COLO668 (cell line): ENCODE data around the gene SLFN11.
A peak's percentile ranks its signal among the peaks of the same experiment; 100 is the strongest.
"Not testable (repeated sequence)": the region's sequence is repeated elsewhere in the genome, so short reads cannot be mapped to it uniquely, and the experiment has no call there.

Experiments
- DNase-seq: peaks from one replicate; lab custom pipeline; 2025; ENCODE audit not compliant: unreplicated experiment; lab: John Stamatoyannopoulos, UW

SLFN11 gene

GRCh38 chr17:35373534-35373983 lies at the start of gene SLFN11:
TSS of gene SLFN11 (minus strand) at chr17:35373621. CDS start at chr17:35363807, 9,814 bp downstream.
- peak; percentile 84 for DNase-seq

GRCh38 chr17:35421069-35421468 lies 47.6 kb upstream of the SLFN11 start:
- DNase-seq, result not testable (repeated sequence)

GRCh38 chr17:35416659-35417058 lies 43.2 kb upstream of the SLFN11 start:
- DNase-seq, result no peak

- DNase-seq, result not testable (repeated sequence)
These were observed 41.3 kb upstream of the SLFN11 start for GRCh38 chr17:35414707-35415106.

GRCh38 chr17:35414247-35414646 lies 40.8 kb upstream of the SLFN11 start:
- DNase-seq, result no peak

GRCh38 chr17:35407531-35407930 lies 34.1 kb upstream of the SLFN11 start:
- no peak for DNase-seq

GRCh38 chr17:35406568-35406967 lies 33.1 kb upstream of the SLFN11 start:
- no peak for DNase-seq

GRCh38 chr17:35404360-35404759 lies 30.9 kb upstream of the SLFN11 start:
- no peak for DNase-seq

- not testable (repeated sequence) for DNase-seq
These were observed 20.4 kb upstream of the SLFN11 start for GRCh38 chr17:35393783-35394182.

- no peak for DNase-seq
These were observed 17.2 kb upstream of the SLFN11 start for GRCh38 chr17:35390663-35391062.

- no peak for DNase-seq
These were observed 16.7 kb upstream of the SLFN11 start for GRCh38 chr17:35390156-35390555.

- DNase-seq, result no peak
These were observed 14.1 kb upstream of the SLFN11 start for GRCh38 chr17:35387496-35387895.

- no peak for DNase-seq
These were observed 4.3 kb upstream of the SLFN11 start for GRCh38 chr17:35377706-35378105.

- DNase-seq, result no peak
These were observed 3.6 kb upstream of the SLFN11 start for GRCh38 chr17:35377068-35377467.

GRCh38 chr17:35376245-35376644 lies 2.8 kb upstream of the SLFN11 start:
- DNase-seq, result no peak

GRCh38 chr17:35374766-35375344 lies 1.4 kb upstream of the SLFN11 start:
- DNase-seq, result no peak

GRCh38 chr17:35373984-35374765 lies 754 bp upstream of the SLFN11 start:
- DNase-seq, result peak; percentile 48

- peak; percentile 79 for DNase-seq
These were observed 431 bp downstream of the SLFN11 start for GRCh38 chr17:35372846-35373533.

GRCh38 chr17:35371934-35372333 lies 1.5 kb downstream of the SLFN11 start:
- no peak for DNase-seq

- DNase-seq, result no peak
These were observed 5.2 kb downstream of the SLFN11 start for GRCh38 chr17:35368081-35368830.

GRCh38 chr17:35361027-35361426 lies 12.4 kb downstream of the SLFN11 start:
- no peak for DNase-seq
